HCT116 (cell line): ENCODE results near the gene SENP6. TPM values are rescaled to one million over a fixed set of nuclear protein-coding genes. Genes with fewer than 3 reads are reported as not detected.
A peak's percentile ranks its signal among the peaks of the same experiment; 100 is the strongest.

ENCODE experiments used
- ATAC-seq: fragments of 200-7000 bp; cut with Tn5 transposase; 2 replicates; pipeline ENCODE4 v1.9.1; 2020; ENCODE audit warnings: mild to moderate bottlenecking, moderate library complexity
- BruUV-seq: library from RNA; stranded (reverse); fragments of 400-500 nt; replicated peaks from 2 replicates; lab custom pipeline; 2021; lab: Mats Ljungman, UMichigan
- CTCF ChIA-PET: fragments of 300-600 bp; sonication (Branson Sonifier 250); formaldehyde crosslinking; loops from one replicate; lab custom pipeline; 2021; ENCODE audit warnings: antibody characterized with exemption; lab: Charles Lee
- POLR2A ChIA-PET: fragments of 300-600, 350-600 bp; sonication (Branson Sonifier 250); formaldehyde crosslinking; loops from one replicate; lab custom pipeline; 2021; ENCODE audit warnings: antibody characterized with exemption; lab: Charles Lee
- RAD21 ChIA-PET, 2 experiments: fragments of 300-600 bp; sonication (Branson Sonifier 250); formaldehyde crosslinking; loops; one replicate each; lab custom pipeline; 2023; ENCODE audit warnings: low total read pairs in 2 of 2; ENCODE audit not compliant: uncharacterized antibody in 2 of 2, unreplicated experiment in 2 of 2, low non-redundant PET in 1 of 2; lab: Charles Lee
- DNase-seq: peaks from one replicate; pipeline ENCODE4 v3.0.0-alpha.2; 2010; ENCODE audit warnings: low read depth, low spot score
- H2AFZ ChIP-seq: fragments of 200-600 bp; shearing (Covaris generic), sonication (generic); 2 replicates; pipeline ENCODE4 v1.6.1; 2017; ENCODE audit warnings: low read depth, mixed run types, mixed read lengths, antibody characterized with exemption, low read length; ENCODE audit not compliant: poor library complexity, severe bottlenecking
- H3K27ac ChIP-seq: 2 replicates; pipeline ENCODE4 v1.5.1; 2012; ENCODE audit warnings: low read depth, low read length
- H3K27me3 ChIP-seq: fragments of 200-600 bp; sonication (generic); 2 replicates; pipeline ENCODE4 v1.6.1; 2016; ENCODE audit warnings: mixed run types, low read length, mixed read lengths; ENCODE audit not compliant: insufficient read depth
- H3K36me3 ChIP-seq, 2 experiments: fragments of 200-500 bp in 1 of 2; fragments of 200-600 bp in 1 of 2; sonication (Bioruptor generic) in 1 of 2; sonication (generic) in 1 of 2; 2 replicates each; pipeline versions ENCODE4 v1.5.1 to v1.6.1; 2014 to 2016; ENCODE audit warnings: low read length in 2 of 2, inconsistent platforms in 1 of 2, mixed read lengths in 1 of 2, mixed run types in 1 of 2; ENCODE audit not compliant: insufficient read depth in 2 of 2, control insufficient read depth in 1 of 2
- H3K4me1 ChIP-seq, 2 experiments: fragments of 200-600 bp in 1 of 2; sonication (generic) in 1 of 2; 2 replicates each; pipeline versions ENCODE4 v1.5.1 to v1.6.1; 2012 to 2017; ENCODE audit warnings: low read length in 2 of 2, inconsistent platforms in 1 of 2, mild to moderate bottlenecking in 1 of 2, mixed read lengths in 1 of 2, mixed run types in 1 of 2, moderate library complexity in 1 of 2; ENCODE audit not compliant: insufficient read depth in 2 of 2, control insufficient read depth in 1 of 2
- H3K4me2 ChIP-seq: fragments of 200-600 bp; sonication (generic); 2 replicates; pipeline ENCODE4 v1.6.1; 2017; ENCODE audit warnings: mixed run types, low read length, mixed read lengths
- H3K4me3 ChIP-seq, 2 experiments: fragments of 200-600 bp in 1 of 2; sonication (generic) in 1 of 2; replicated peaks in 1 of 2; 2 replicates each; pipeline ENCODE4 v1.5.1; 2011 to 2016; ENCODE audit warnings: low read length in 2 of 2, control low read depth in 1 of 2, low read depth in 1 of 2, mild to moderate bottlenecking in 1 of 2, mixed read lengths in 1 of 2, mixed run types in 1 of 2
- H3K79me2 ChIP-seq: fragments of 200-600 bp; sonication (generic); 2 replicates; pipeline ENCODE4 v1.6.1; 2017; ENCODE audit warnings: mild to moderate bottlenecking, mixed run types, low read length, moderate library complexity, mixed read lengths; ENCODE audit not compliant: insufficient read depth
- H3K9ac ChIP-seq: fragments of 200-600 bp; sonication (generic); 2 replicates; pipeline ENCODE4 v1.6.1; 2016; ENCODE audit warnings: low read length, mixed read lengths
- H3K9me2 ChIP-seq: fragments of 200-600 bp; sonication (generic), shearing (Covaris generic); 2 replicates; pipeline ENCODE4 v1.6.1; 2017; ENCODE audit warnings: mixed run types, mild to moderate bottlenecking, moderate library complexity; ENCODE audit not compliant: insufficient read depth
- H3K9me3 ChIP-seq, 2 experiments: fragments of 200-500 bp in 1 of 2; fragments of 200-600 bp in 1 of 2; sonication (Bioruptor generic) in 1 of 2; sonication (generic) in 1 of 2; 2 replicates each; pipeline ENCODE4 v1.6.1; 2014 to 2017; ENCODE audit warnings: low read length in 2 of 2, mixed read lengths in 2 of 2, inconsistent platforms in 1 of 2, low read depth in 1 of 2, mild to moderate bottlenecking in 1 of 2, mixed run types in 1 of 2, moderate library complexity in 1 of 2; ENCODE audit not compliant: control insufficient read depth in 1 of 2, insufficient read depth in 1 of 2
- H4K20me1 ChIP-seq: fragments of 200-600 bp; sonication (generic), shearing (Covaris generic); 2 replicates; pipeline ENCODE4 v1.6.1; 2017; ENCODE audit warnings: mixed run types, mild to moderate bottlenecking, moderate library complexity; ENCODE audit not compliant: insufficient read depth
- CBX3 ChIP-seq: IDR thresholded peaks from 2 replicates; pipeline ENCODE4 v1.6.1; 2012; ENCODE audit warnings: low read depth
- CEBPB ChIP-seq: IDR thresholded peaks from 2 replicates; pipeline ENCODE4 v1.6.1; 2012; ENCODE audit warnings: low read depth
- EZH2 ChIP-seq: fragments of 200-600 bp; sonication (generic); IDR thresholded peaks from 2 replicates; pipeline ENCODE4 v1.6.1; 2017; ENCODE audit warnings: antibody characterized with exemption, mixed run types
- EZH2phosphoT487 ChIP-seq: fragments of 200-600 bp; IDR thresholded peaks from 2 replicates; pipeline ENCODE4 v1.6.1; 2018; ENCODE audit warnings: antibody characterized with exemption, borderline replicate concordance
- FOSL1 ChIP-seq: IDR thresholded peaks from 2 replicates; pipeline ENCODE4 v1.6.1; 2012; ENCODE audit warnings: low read depth
- JUND ChIP-seq: IDR thresholded peaks from 2 replicates; pipeline ENCODE4 v1.6.1; 2012
- RAD21 ChIP-seq: IDR thresholded peaks from 2 replicates; pipeline ENCODE4 v1.6.1; 2012; ENCODE audit warnings: low read depth, mild to moderate bottlenecking
- SP1 ChIP-seq: IDR thresholded peaks from 2 replicates; pipeline ENCODE4 v1.6.1; 2012; ENCODE audit warnings: low read depth
- SRF ChIP-seq: IDR thresholded peaks from 2 replicates; pipeline ENCODE4 v1.6.1; 2012; ENCODE audit warnings: low read depth
- ZBTB33 ChIP-seq: IDR thresholded peaks from 2 replicates; pipeline ENCODE4 v1.6.1; 2011; ENCODE audit warnings: mild to moderate bottlenecking, low read length, moderate library complexity; ENCODE audit not compliant: insufficient replicate concordance; ENCODE audit errors: extremely low read depth
- ZFX ChIP-seq: fragments of 450-650 bp; IDR thresholded peaks from 2 replicates; pipeline ENCODE4 v1.6.1; 2017
- ZNF274 ChIP-seq: fragments of 200-500 bp; sonication (Bioruptor generic); IDR thresholded peaks from 2 replicates; pipeline ENCODE4 v1.6.1; 2014; ENCODE audit warnings: mild to moderate bottlenecking, low read depth, low read length, inconsistent platforms
- intact Hi-C: fragments of 100-400 bp; cut with micrococcal nuclease; formaldehyde crosslinking; loops from 2 replicates; pipeline ENCODE4 v1.10.0; 2022
- total RNA-seq: library from RNA; stranded (reverse); gene quantifications from one replicate; pipeline ENCODE4 v1.2.1, GENCODE V29; 2021; ENCODE audit not compliant: unreplicated experiment

The SENP6 gene
- total RNA-seq, 1 experiment from 2014 or later: 78.1 TPM

GRCh38 chr6:75746221-75746620, 144.5 kb downstream of the SENP6 start:
- Histone ChIP-seq H3K27me3 (no peaks in the 10 kb centered on the region), H3K4me2 (0 out of 2 replicates have a peak overlapping the region, but pooled peaks have one; percentile 4), H3K4me3 (no peak overlapping the region), H3K27ac (no peak overlapping the region), H3K4me1 (peaks cover 29 to 37% of the 10 kb centered on the region in 2 experiments), H4K20me1 (no peaks in the 10 kb centered on the region), H3K9ac (no peak overlapping the region), H3K36me3 (no peaks in the 10 kb centered on the region), H3K9me2 (no peaks in the 10 kb centered on the region), H3K79me2 (peaks cover 18% of the 10 kb centered on the region), H2AFZ (no peak overlapping the region), H3K9me3 (no peaks in the 10 kb centered on the region)
- DNase-seq (no peak), ATAC-seq (no peak)
- ChIA-PET RAD21 (no interaction called here), POLR2A (no interaction called here), CTCF (no interaction called here)
- intact Hi-C loops: no loop called here
- no TSS peak for BruUV-seq
- TF ChIP-seq ZFX (no peak), CEBPB (no peak), EZH2phosphoT487 (no peak), RAD21 (no peak), ZNF274 (no peak), JUND (no peak), SRF (no peak), EZH2 (no peak)

GRCh38 chr6:75747152-75747992, 145.7 kb downstream of the SENP6 start:
- H3K9me3 ChIP-seq: no peaks in the 10 kb centered on the region
- TF ChIP-seq ZBTB33 (no peak), EZH2phosphoT487 (no peak), FOSL1 (peak; percentile 66), CEBPB (0 out of 2 replicates have a peak, but pooled peaks have one; percentile 28), SP1 (peak; percentile 31), CBX3 (0 out of 2 replicates have a peak, but pooled peaks have one; percentile 75), ZNF274 (no peak)
- TF ChIP-seq, all 23 proteins: peak for 4
- RAD21 ChIA-PET: no interaction called here
- H3K4me1 ChIP-seq: peaks cover 40 to 48% of the 10 kb centered on the region in 2 experiments
- intact Hi-C loops: no loop called here
- no peaks in the 10 kb centered on the region for H4K20me1 ChIP-seq
- H3K79me2 ChIP-seq: peaks cover 30% of the 10 kb centered on the region
- DNase-seq (no peak), ATAC-seq (no peak)
- H3K27me3 ChIP-seq: no peaks in the 10 kb centered on the region
- no peak overlapping the region; the same call in 1 of the 2 replicates for H3K9ac ChIP-seq
- peak overlapping the region in 1 of 2 experiments; percentile 89; a peak in 1 of 4 replicates for H3K4me3 ChIP-seq
- H3K27ac ChIP-seq: peak overlapping the region; percentile 42; the same call in 1 of the 2 replicates
- peak overlapping the region; percentile 69 for H2AFZ ChIP-seq
- H3K4me2 ChIP-seq: peak overlapping the region; percentile 93
- POLR2A ChIA-PET: no interaction called here
- no peaks in the 10 kb centered on the region for H3K9me2 ChIP-seq
- CTCF ChIA-PET: no interaction called here
- H3K36me3 ChIP-seq: no peaks in the 10 kb centered on the region
- BruUV-seq: no TSS peak
